GM10248 (cell line): ENCODE measurements around the gene USP47.

Source experiments
- CTCF ChIA-PET: fragments of 300-600 bp; sonication (Branson Sonifier 250); formaldehyde crosslinking; extraction: SDS; loops from one replicate; lab custom pipeline; 2021; ENCODE audit warnings: antibody characterized with exemption; lab: Yijun Ruan, JAX
- POLR2A ChIA-PET: fragments of 350-650 bp; sonication (Branson Sonifier 250); formaldehyde crosslinking; extraction: SDS; loops from one replicate; lab custom pipeline; 2020; ENCODE audit warnings: antibody characterized with exemption; lab: Yijun Ruan, JAX
- DNase-seq: peaks from one replicate; pipeline ENCODE4 v3.0.0; 2012; ENCODE audit errors: extremely low spot score
- CTCF ChIP-seq: IDR thresholded peaks from 2 replicates; pipeline ENCODE4 v1.5.1; 2012; ENCODE audit warnings: mild to moderate bottlenecking, low read depth; ENCODE audit errors: extremely low read depth, missing control alignments, control extremely low read depth

USP47 gene

GRCh38 chr11:11983427-11983826 lies 141.7 kb downstream of the USP47 start:
- ChIA-PET CTCF (interaction anchor here (1.0 kb wide), 1 partner anchor 840 kb away, joined by 3 read pairs; no protein-coding TSS in a partner anchor), POLR2A (no interaction called here)
- no peak for DNase-seq
- TF ChIP-seq CTCF = no peak

GRCh38 chr11:11984563-11984962 lies 142.8 kb downstream of the USP47 start:
- POLR2A ChIA-PET = no interaction called here
- CTCF ChIA-PET = no interaction called here
- no peak for DNase-seq
- no peak for TF ChIP-seq CTCF

GRCh38 chr11:11985016-11985715 lies 143.4 kb downstream of the USP47 start:
- CTCF ChIA-PET = interaction anchor here (1.0 kb wide), 1 partner anchor 9 kb away, joined by 3 read pairs; no protein-coding TSS in a partner anchor
- POLR2A ChIA-PET = no interaction called here
- DNase-seq = no peak
- no peak for TF ChIP-seq CTCF

GRCh38 chr11:11985954-11986949 lies 144.5 kb downstream of the USP47 start:
- ChIA-PET CTCF (interaction anchor here (1.0 kb wide), 2 partner anchors 10 to 19 kb away, joined by 3 read pairs; no protein-coding TSS in a partner anchor), POLR2A (no interaction called here)
- no peak for DNase-seq
- TF ChIP-seq CTCF = no peak

- TF ChIP-seq CTCF = no peak
- no peak for DNase-seq
- ChIA-PET POLR2A (no interaction called here), CTCF (interaction anchor here (1.3 kb wide), 1 partner anchor 294 kb away, joined by 4 read pairs; no protein-coding TSS in a partner anchor)
Observed at GRCh38 chr11:11987503-11988022, 145.8 kb downstream of the USP47 start.

GRCh38 chr11:11988099-11988651 lies 146.4 kb downstream of the USP47 start:
- ChIA-PET POLR2A (no interaction called here), CTCF (interaction anchor here (1.3 kb wide), 1 partner anchor 294 kb away, joined by 4 read pairs; no protein-coding TSS in a partner anchor)
- no peak for TF ChIP-seq CTCF
- no peak for DNase-seq
